HG03095 (cell line): ENCODE data around the gene VGLL4.
"Not testable (repeated sequence)": the region's sequence is repeated elsewhere in the genome, so short reads cannot be mapped to it uniquely, and the experiment has no call there.

Experiments used
- ATAC-seq: cut with Tn5 transposase; IDR thresholded peaks from one replicate; pipeline ENCODE4 v1.9.1; 2021; ENCODE audit warnings: moderate library complexity; ENCODE audit not compliant: unreplicated experiment

Gene VGLL4

GRCh38 chr3:11588755-11589154 lies 55.0 kb downstream of the VGLL4 start:
- no peak for ATAC-seq

GRCh38 chr3:11588338-11588737 lies 55.4 kb downstream of the VGLL4 start:
- ATAC-seq, result no peak

DNA sequence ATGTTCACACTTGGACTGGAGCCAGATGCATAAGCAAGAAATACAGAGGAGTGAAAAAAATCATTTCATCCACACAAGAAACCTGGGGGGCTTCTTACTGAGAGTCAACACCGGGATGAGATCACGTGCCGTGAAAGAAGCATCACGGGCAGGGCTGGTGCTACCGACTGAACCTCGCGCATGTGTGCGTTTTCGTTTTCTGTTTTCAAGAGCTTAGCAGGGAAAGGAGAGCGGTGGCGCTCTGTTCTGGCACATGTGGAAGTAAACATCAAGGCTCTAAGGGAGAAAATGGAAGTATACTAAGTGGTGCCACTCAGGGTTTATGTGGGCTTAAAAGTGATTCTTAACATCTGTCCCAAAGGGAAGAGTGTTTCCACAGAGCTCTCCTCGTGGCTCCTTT lies 55.9 kb downstream of the VGLL4 start:
- no peak for ATAC-seq

DNA sequence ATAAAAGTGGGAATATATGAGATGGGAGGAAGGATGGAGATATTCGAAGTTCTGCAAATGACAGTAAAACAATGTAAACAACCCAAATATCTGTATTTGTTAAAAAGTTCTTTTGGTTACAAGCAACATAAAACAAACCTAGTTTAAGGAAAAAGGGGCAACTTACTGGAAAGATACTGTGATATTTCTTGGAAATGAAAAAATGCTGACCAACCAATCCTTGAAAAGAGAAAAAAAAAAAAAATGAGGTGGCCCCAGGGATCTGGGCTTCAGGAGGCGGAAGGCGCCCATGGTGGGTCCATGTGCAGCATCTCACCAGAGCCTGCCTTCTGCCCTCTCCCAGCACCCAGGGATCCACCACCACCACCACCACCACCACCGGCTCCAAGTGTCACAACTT lies 59.1 kb downstream of the VGLL4 start:
- ATAC-seq, result no peak

DNA sequence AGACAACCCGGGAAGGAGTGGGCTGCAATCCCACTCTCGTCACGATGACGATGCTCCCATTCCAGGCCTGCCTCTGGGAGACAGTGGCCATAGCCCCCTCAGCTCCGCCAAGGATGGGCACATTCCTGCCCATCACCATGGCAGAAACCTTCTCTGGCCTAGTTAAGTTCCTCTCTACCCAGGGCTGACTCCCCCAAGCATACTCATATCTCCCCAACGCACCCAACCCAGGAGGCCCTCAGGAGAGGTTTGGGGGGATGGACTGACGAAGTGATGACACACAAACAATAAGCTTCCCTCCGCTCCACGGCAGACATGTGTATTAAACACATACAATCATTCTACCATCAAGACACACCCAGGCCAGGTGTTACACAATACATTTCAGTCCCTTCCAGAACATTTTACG lies 60.1 kb downstream of the VGLL4 start:
- no peak for ATAC-seq

- ATAC-seq, result no peak
These were observed 60.5 kb downstream of the VGLL4 start for GRCh38 chr3:11583235-11583634.

- ATAC-seq, result no peak
These were observed 61.3 kb downstream of the VGLL4 start for GRCh38 chr3:11582191-11582968.

GRCh38 chr3:11581237-11582190 lies 62.2 kb downstream of the VGLL4 start:
- ATAC-seq, result no peak

DNA sequence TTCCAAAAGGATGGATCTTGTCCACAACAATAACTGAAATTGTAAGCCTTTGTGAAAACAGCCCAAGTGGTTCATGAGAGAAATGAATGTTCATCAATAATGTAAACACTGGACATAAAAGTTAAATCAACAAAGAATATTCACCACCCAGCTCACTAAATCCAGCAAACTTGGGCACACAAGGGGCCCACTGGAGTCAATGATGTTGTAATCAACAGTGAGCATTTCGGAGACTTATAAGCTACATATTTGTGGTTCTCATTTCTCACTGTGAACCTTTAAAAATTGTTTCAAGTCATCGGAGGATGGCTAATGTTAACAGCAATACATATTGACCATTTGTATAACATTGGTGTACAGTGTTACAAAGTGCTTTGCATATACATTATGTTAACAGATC lies 63.1 kb downstream of the VGLL4 start:
- ATAC-seq, result no peak

GRCh38 chr3:11578169-11578568 lies 65.5 kb downstream of the VGLL4 start:
- no peak for ATAC-seq

GRCh38 chr3:11576453-11576852 lies 67.3 kb downstream of the VGLL4 start:
- no peak for ATAC-seq

DNA sequence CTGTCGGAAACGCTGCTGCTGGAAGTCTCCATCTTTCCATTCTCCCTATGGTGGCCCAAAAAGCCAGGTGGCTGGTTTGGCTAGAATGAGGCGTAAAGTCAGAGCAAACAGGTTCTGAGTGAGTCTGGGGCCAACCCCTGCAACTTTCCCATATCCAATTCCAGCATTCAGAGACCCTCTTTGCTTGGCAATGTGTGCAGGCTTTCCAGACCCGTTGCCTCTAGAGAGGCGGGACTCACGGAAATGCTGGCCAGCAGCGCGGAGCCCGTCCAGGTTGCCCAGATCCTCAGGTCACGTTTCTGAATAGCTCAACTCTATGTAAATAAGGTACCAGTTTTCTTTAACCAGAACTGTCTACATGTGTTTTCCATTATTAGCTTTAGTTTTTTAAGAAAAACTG lies 68.0 kb downstream of the VGLL4 start:
- no peak for ATAC-seq

DNA sequence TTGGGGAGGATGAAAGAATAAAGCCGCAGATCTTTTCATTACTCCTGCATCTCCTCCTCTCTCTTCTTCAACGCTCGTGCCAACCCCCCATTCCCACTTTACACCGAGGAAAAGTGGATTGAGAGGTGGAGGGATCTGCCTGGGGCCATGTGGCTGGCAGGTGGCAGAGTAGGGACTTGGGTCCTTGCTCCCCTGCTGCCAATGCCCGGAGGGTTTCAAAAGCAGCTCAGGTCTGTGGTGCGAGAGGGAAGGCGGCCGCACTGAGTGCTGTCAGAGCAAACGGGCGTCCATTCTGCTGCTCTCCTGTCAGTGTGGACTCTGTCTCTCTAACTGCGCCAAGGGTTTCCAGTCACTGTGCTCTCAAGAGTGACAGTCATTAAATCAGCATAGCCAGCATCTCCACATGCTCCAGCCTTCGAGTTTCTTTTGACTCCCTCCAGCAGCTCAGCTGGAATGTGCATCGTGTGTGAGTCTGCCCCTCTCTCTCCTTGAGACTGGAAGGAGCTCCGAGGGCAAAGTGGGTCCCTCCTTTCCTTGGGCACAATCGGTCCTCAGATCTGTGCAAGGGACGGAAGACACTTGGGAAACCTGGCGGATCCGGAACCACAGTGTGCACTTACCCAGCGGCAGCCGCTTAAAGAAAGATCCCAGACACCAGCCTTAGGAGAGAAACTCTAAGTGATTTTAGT lies 68.6 kb downstream of the VGLL4 start:
- ATAC-seq, result no peak

DNA sequence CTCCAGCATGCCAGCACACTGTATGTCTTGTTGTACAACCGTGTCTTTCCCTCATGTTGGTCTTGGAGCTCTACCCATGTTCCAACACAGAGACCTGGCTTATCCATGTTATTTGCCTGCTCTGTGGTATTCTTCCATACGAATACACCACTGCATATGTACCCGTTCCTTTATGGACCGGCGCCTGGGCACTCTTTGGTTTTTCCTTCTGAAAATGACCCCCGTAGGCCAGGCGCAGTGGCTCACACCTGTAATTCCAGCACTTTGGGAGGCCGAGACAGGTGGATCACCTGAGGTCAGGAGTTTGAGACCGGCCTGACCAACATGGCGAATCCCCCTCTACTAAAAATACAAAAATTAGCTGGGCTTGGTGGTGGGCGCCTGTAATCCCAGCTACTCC lies 71.1 kb downstream of the VGLL4 start:
- not testable (repeated sequence) for ATAC-seq

- ATAC-seq, result no peak
These were observed 72.8 kb downstream of the VGLL4 start for GRCh38 chr3:11570789-11571495.

- no peak for ATAC-seq
These were observed 73.5 kb downstream of the VGLL4 start for GRCh38 chr3:11570251-11570650.

GRCh38 chr3:11569156-11569741 lies 74.5 kb downstream of the VGLL4 start:
- no peak for ATAC-seq

- no peak for ATAC-seq
These were observed 75.1 kb downstream of the VGLL4 start for GRCh38 chr3:11568503-11569155.

- no peak for ATAC-seq
These were observed 75.9 kb downstream of the VGLL4 start for GRCh38 chr3:11567516-11568467.
